Measurements from ENCODE around the gene DDX54.

DNA sequence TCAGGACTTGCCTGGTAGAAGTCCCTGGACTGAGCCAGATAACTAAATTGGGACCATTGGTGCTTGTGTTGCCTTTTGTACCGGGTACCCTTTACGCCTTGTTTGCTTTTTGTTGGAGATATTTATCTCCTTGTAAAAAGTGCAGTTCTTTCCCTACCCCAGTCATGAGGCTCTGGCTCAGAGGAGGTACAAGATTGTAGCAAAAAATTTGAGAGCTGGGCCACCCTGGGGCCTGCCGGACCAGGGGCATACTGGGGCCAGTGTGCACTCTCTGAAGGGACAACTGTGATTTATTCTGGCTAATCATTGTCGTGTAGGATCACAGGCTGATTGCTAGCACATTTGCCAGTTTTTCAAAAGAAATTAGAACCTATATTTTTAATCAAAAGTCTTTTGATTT is 49.2 kb upstream of the DDX54 start:
- TF ChIP-seq, protein P1, sequence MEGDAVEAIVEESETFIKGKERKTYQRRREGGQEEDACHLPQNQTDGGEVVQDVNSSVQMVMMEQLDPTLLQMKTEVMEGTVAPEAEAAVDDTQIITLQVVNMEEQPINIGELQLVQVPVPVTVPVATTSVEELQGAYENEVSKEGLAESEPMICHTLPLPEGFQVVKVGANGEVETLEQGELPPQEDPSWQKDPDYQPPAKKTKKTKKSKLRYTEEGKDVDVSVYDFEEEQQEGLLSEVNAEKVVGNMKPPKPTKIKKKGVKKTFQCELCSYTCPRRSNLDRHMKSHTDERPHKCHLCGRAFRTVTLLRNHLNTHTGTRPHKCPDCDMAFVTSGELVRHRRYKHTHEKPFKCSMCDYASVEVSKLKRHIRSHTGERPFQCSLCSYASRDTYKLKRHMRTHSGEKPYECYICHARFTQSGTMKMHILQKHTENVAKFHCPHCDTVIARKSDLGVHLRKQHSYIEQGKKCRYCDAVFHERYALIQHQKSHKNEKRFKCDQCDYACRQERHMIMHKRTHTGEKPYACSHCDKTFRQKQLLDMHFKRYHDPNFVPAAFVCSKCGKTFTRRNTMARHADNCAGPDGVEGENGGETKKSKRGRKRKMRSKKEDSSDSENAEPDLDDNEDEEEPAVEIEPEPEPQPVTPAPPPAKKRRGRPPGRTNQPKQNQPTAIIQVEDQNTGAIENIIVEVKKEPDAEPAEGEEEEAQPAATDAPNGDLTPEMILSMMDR (IDR thresholded peaks at IDR 0.05): no peak
- no peak for TF ChIP-seq POLR2A (IDR thresholded peaks at IDR 0.05)
